Measurements from ENCODE around the gene RNFT1.
"Not testable (repeated sequence)": the region's sequence is repeated elsewhere in the genome, so short reads cannot be mapped to it uniquely, and the experiment has no call there.

The RNFT1 gene

GRCh38 chr17:59963738-59964481 lies 630 bp downstream of the RNFT1 start:
- no peak for TF ChIP-seq CTCF (IDR thresholded peaks at IDR 0.05; ENCODE audit: insufficient read depth, low read depth, low read length, missing control alignments)
- peak; percentile 54 for DNase-seq (ENCODE audit: low read depth)
- peak overlapping the region; percentile 98 for H3K4me3 ChIP-seq (ENCODE audit: low read depth, low read length)

- no peak for TF ChIP-seq CTCF (IDR thresholded peaks at IDR 0.05; ENCODE audit: insufficient read depth, low read depth, low read length, missing control alignments)
- DNase-seq (ENCODE audit: low read depth) = no peak
- H3K4me3 ChIP-seq (ENCODE audit: low read depth, low read length) = no peak overlapping the region
Measured at GRCh38 chr17:59962739-59963318, 1.7 kb downstream of the RNFT1 start.

- not testable (repeated sequence) for DNase-seq (ENCODE audit: low read depth)
Measured at GRCh38 chr17:59959574-59959973, 5.0 kb downstream of the RNFT1 start.

GRCh38 chr17:59954856-59955255 lies 9.7 kb downstream of the RNFT1 start:
- no peak for DNase-seq (ENCODE audit: low read depth)
- no peak overlapping the region for H3K4me3 ChIP-seq (ENCODE audit: low read depth, low read length)
- no peak for TF ChIP-seq CTCF (IDR thresholded peaks at IDR 0.05; ENCODE audit: insufficient read depth, low read depth, low read length, missing control alignments)

More at GRCh38 chr17:59959574-59959973, 5.0 kb downstream of the RNFT1 start:
- not testable (repeated sequence) for H3K4me3 ChIP-seq (ENCODE audit: low read depth, low read length)

- DNase-seq (ENCODE audit: low read depth) = no peak
- H3K4me3 ChIP-seq (ENCODE audit: low read depth, low read length) = no peak overlapping the region
- TF ChIP-seq CTCF (IDR thresholded peaks at IDR 0.05; ENCODE audit: insufficient read depth, low read depth, low read length, missing control alignments) = no peak
Measured at GRCh38 chr17:59950049-59950448, 14.5 kb downstream of the RNFT1 start.

GRCh38 chr17:59947310-59947709 lies 17.2 kb downstream of the RNFT1 start:
- not testable (repeated sequence) for DNase-seq (ENCODE audit: low read depth); H3K4me3 ChIP-seq (ENCODE audit: low read depth, low read length)

GRCh38 chr17:59946433-59946832 lies 18.1 kb downstream of the RNFT1 start:
- not testable (repeated sequence) for DNase-seq (ENCODE audit: low read depth); H3K4me3 ChIP-seq (ENCODE audit: low read depth, low read length)

GRCh38 chr17:59941131-59941530 lies 23.4 kb downstream of the RNFT1 start:
- no peak overlapping the region for H3K4me3 ChIP-seq (ENCODE audit: low read depth, low read length)
- DNase-seq (ENCODE audit: low read depth) = no peak
- TF ChIP-seq CTCF (IDR thresholded peaks at IDR 0.05; ENCODE audit: insufficient read depth, low read depth, low read length, missing control alignments) = no peak

- DNase-seq (ENCODE audit: low read depth); H3K4me3 ChIP-seq (ENCODE audit: low read depth, low read length): not testable (repeated sequence)
Measured at GRCh38 chr17:59940697-59941096, 23.8 kb downstream of the RNFT1 start.

GRCh38 chr17:59933317-59933716 lies 31.2 kb downstream of the RNFT1 start:
- not testable (repeated sequence) for H3K4me3 ChIP-seq (ENCODE audit: low read depth, low read length); DNase-seq (ENCODE audit: low read depth)

- not testable (repeated sequence) for DNase-seq (ENCODE audit: low read depth); H3K4me3 ChIP-seq (ENCODE audit: low read depth, low read length)
Measured at GRCh38 chr17:59930768-59931167, 33.8 kb downstream of the RNFT1 start.

GRCh38 chr17:59930121-59930520 lies 34.4 kb downstream of the RNFT1 start:
- not testable (repeated sequence) for DNase-seq (ENCODE audit: low read depth); H3K4me3 ChIP-seq (ENCODE audit: low read depth, low read length)

- DNase-seq (ENCODE audit: low read depth); H3K4me3 ChIP-seq (ENCODE audit: low read depth, low read length): not testable (repeated sequence)
Measured at GRCh38 chr17:59920637-59921036, 43.9 kb downstream of the RNFT1 start.
